CD14-positive monocyte (primary cell): ENCODE results near the gene NVL. TPM values are rescaled to one million over a fixed set of nuclear protein-coding genes. Genes with fewer than 3 reads are reported as not detected.

Source experiments
- DNase-seq, 3 donors: peaks; one replicate each; pipeline ENCODE4 v3.0.0-alpha.2; 2011 to 2022
- H2AFZ ChIP-seq: 2 replicates; pipeline ENCODE4 v1.6.0; 2012; ENCODE audit warnings: mild to moderate bottlenecking, low read depth, low read length, inconsistent platforms; ENCODE audit not compliant: insufficient read depth, poor library complexity, severe bottlenecking
- H3K27ac ChIP-seq, 2 donors: 1 replicate in 1 of 2; 2 replicates in 1 of 2; pipeline ENCODE4 v1.5.1; 2012 to 2013; ENCODE audit warnings: low read length in 2 of 2, control low read depth in 1 of 2, inconsistent platforms in 1 of 2, low read depth in 1 of 2, mild to moderate bottlenecking in 1 of 2
- H3K27me3 ChIP-seq, 2 donors: one replicate each; pipeline versions ENCODE4 v1.6.0 to v1.6.1; 2011 to 2013; ENCODE audit warnings: low read length in 2 of 2; ENCODE audit not compliant: control insufficient read depth in 2 of 2, insufficient read depth in 2 of 2
- H3K36me3 ChIP-seq, 2 donors: replicated peaks in 1 of 2; 1 replicate in 1 of 2; 2 replicates in 1 of 2; pipeline versions ENCODE4 v1.5.1 to v1.6.1; 2012 to 2013; ENCODE audit warnings: low read length in 2 of 2, control low read depth in 1 of 2, inconsistent platforms in 1 of 2, mild to moderate bottlenecking in 1 of 2; ENCODE audit not compliant: insufficient read depth in 2 of 2, control insufficient read depth in 1 of 2
- H3K4me1 ChIP-seq, 2 donors: 1 replicate in 1 of 2; 2 replicates in 1 of 2; pipeline versions ENCODE4 v1.5.1 to v1.6.1; 2012 to 2013; ENCODE audit warnings: low read length in 2 of 2, control low read depth in 1 of 2, inconsistent platforms in 1 of 2, mild to moderate bottlenecking in 1 of 2, moderate library complexity in 1 of 2; ENCODE audit not compliant: insufficient read depth in 2 of 2, control insufficient read depth in 1 of 2
- H3K4me2 ChIP-seq: replicated peaks from 2 replicates; pipeline ENCODE3; 2012; ENCODE audit warnings: low read length, moderate library complexity, mild to moderate bottlenecking; ENCODE audit not compliant: poor library complexity, severe bottlenecking; ENCODE audit errors: extremely low read depth
- H3K4me3 ChIP-seq, 3 experiments: fragments of 200-600 bp in 1 of 3; sonication (generic) in 1 of 3; replicated peaks in 1 of 3; 1 replicate in 2 of 3; 2 replicates in 1 of 3; pipeline ENCODE4 v1.5.1; 2011 to 2013; ENCODE audit warnings: low read length in 3 of 3, mild to moderate bottlenecking in 3 of 3, control low read depth in 2 of 3, low read depth in 2 of 3, inconsistent platforms in 1 of 3, moderate library complexity in 1 of 3
- H3K79me2 ChIP-seq: 2 replicates; pipeline ENCODE4 v1.6.0; 2012; ENCODE audit warnings: mild to moderate bottlenecking, control low read depth, inconsistent platforms, low read length, moderate library complexity; ENCODE audit not compliant: insufficient read depth
- H3K9ac ChIP-seq: 2 replicates; pipeline ENCODE4 v1.6.0; 2017; ENCODE audit warnings: low read length, mild to moderate bottlenecking; ENCODE audit not compliant: insufficient read depth, poor library complexity, severe bottlenecking
- H3K9me3 ChIP-seq, 2 donors: replicated peaks in 1 of 2; 1 replicate in 1 of 2; 2 replicates in 1 of 2; pipeline versions ENCODE4 v1.5.1 to v1.6.1; 2012 to 2013; ENCODE audit warnings: low read length in 2 of 2, control low read depth in 1 of 2; ENCODE audit not compliant: control insufficient read depth in 1 of 2, insufficient read depth in 1 of 2
- H4K20me1 ChIP-seq: 2 replicates; pipeline ENCODE4 v1.6.0; 2012; ENCODE audit warnings: mild to moderate bottlenecking, low read length, control low read depth, moderate library complexity; ENCODE audit not compliant: insufficient read depth
- H3K27ac Mint-ChIP-seq, 7 donors: one replicate each; pipeline ENCODE4 v1.8.0; 2020; ENCODE audit warnings: mild to moderate bottlenecking in 7 of 7, mixed read lengths in 7 of 7, moderate library complexity in 6 of 7, inconsistent platforms in 2 of 7
- H3K27me3 Mint-ChIP-seq, 3 donors: one replicate each; pipeline ENCODE4 v1.8.0; 2021 to 2022; ENCODE audit warnings: low read depth in 3 of 3, mild to moderate bottlenecking in 3 of 3, mixed read lengths in 3 of 3, moderate library complexity in 3 of 3, inconsistent platforms in 1 of 3
- H3K36me3 Mint-ChIP-seq, 2 donors: one replicate each; pipeline ENCODE4 v1.8.0; 2020; ENCODE audit warnings: mixed read lengths in 2 of 2, inconsistent platforms in 1 of 2, mild to moderate bottlenecking in 1 of 2
- H3K4me1 Mint-ChIP-seq: one replicate; pipeline ENCODE4 v1.8.0; 2020; ENCODE audit warnings: mild to moderate bottlenecking, mixed read lengths
- H3K4me3 Mint-ChIP-seq, 2 donors: one replicate each; pipeline ENCODE4 v1.8.0; 2020; ENCODE audit warnings: mild to moderate bottlenecking in 2 of 2, mixed read lengths in 2 of 2, moderate library complexity in 1 of 2
- H3K9me3 Mint-ChIP-seq, 7 donors: one replicate each; pipeline ENCODE4 v1.8.0; 2020 to 2022; ENCODE audit warnings: mixed read lengths in 7 of 7, mild to moderate bottlenecking in 6 of 7, moderate library complexity in 6 of 7, inconsistent platforms in 2 of 7
- CTCF ChIP-seq: fragments of 200-600 bp; IDR thresholded peaks from one replicate; pipeline ENCODE4 v1.8.0; 2022; ENCODE audit warnings: antibody characterized with exemption, mild to moderate bottlenecking
- WGBS: methylation state at CpG from one replicate; pipeline ENCODE4 v1.1.5; 2013; ENCODE audit warnings: missing lambda C conversion rate; ENCODE audit not compliant: insufficient coverage; 5-methylcytosine and 5-hydroxymethylcytosine counted together
- intact Hi-C, 2 donors: fragments of 100-400 bp; cut with micrococcal nuclease; formaldehyde crosslinking; loops; one replicate each; pipeline versions ENCODE4 v1.15.0 to v1.15.1; 2023
- polyA plus RNA-seq, 3 donors: library from polyadenylated mRNA; depleted of rRNA in 1 of 3; unstranded in 2 of 3; stranded (reverse) in 1 of 3; fragments of 300-500 nt in 2 of 3; fragments of >200 nt in 1 of 3; fragmentation: Illumina TruSeq in 2 of 3; gene quantifications; 1 replicate in 2 of 3; 2 replicates in 1 of 3; pipeline ENCODE4 v1.2.3, GENCODE V29; 2012 to 2021

NVL gene
- polyA plus RNA-seq, 3 donors = 8.4 to 12.6 (median 9.6) TPM

- WGBS = 0% methylated on average over 1 of the region's 1 CpG
- TF ChIP-seq CTCF = no peak
- intact Hi-C loops = no loop called here
Measured at GRCh38 chr1:224245188-224245587, 84.8 kb downstream of the NVL start.

GRCh38 chr1:224238756-224239155, 91.2 kb downstream of the NVL start:
- Mint-ChIP-seq H3K9me3 (no peaks in the 10 kb centered on the region), H3K4me1 (no peaks in the 10 kb centered on the region), H3K27ac (peak overlapping the region in 2 of 7 donors; percentile 26 to 27), H3K36me3 (peaks cover 38 to 51% of the 10 kb centered on the region in 2 donors), H3K27me3 (no peaks in the 10 kb centered on the region), H3K4me3 (no peak overlapping the region)
- WGBS = 100% methylated on average over 1 of the region's 3 CpGs
- no peak for TF ChIP-seq CTCF
- Histone ChIP-seq H3K4me2 (no peak overlapping the region), H3K4me1 (no peaks in the 10 kb centered on the region), H3K9ac (no peak overlapping the region), H3K79me2 (no peaks in the 10 kb centered on the region), H3K27ac (no peak overlapping the region), H3K4me3 (no peak overlapping the region), H3K27me3 (no peaks in the 10 kb centered on the region), H3K36me3 (peaks cover 7 to 47% of the 10 kb centered on the region in 2 donors), H2AFZ (no peak overlapping the region), H4K20me1 (no peaks in the 10 kb centered on the region), H3K9me3 (no peaks in the 10 kb centered on the region)
- intact Hi-C loops = no loop called here
- DNase-seq = no peak

More at GRCh38 chr1:224245188-224245587, 84.8 kb downstream of the NVL start:
- Mint-ChIP-seq H3K4me3 (peak overlapping the region in 1 of 2 donors; percentile 7), H3K9me3 (no peaks in the 10 kb centered on the region), H3K36me3 (peaks cover 26 to 47% of the 10 kb centered on the region in 2 donors), H3K4me1 (peaks cover 16% of the 10 kb centered on the region), H3K27ac (peak overlapping the region; percentile 84 to 96 (median 93)), H3K27me3 (no peaks in the 10 kb centered on the region)
- Histone ChIP-seq H4K20me1 (no peaks in the 10 kb centered on the region), H3K27me3 (no peaks in the 10 kb centered on the region), H3K9me3 (no peaks in the 10 kb centered on the region), H3K4me2 (peak overlapping the region; percentile 49), H3K79me2 (no peaks in the 10 kb centered on the region), H3K4me1 (peaks cover 17 to 22% of the 10 kb centered on the region in 2 donors), H3K27ac (peak overlapping the region; percentile 80 to 84), H3K36me3 (peaks cover 17% of the 10 kb centered on the region in 2 donors), H3K4me3 (peak overlapping the region in 1 of 3 experiments; percentile 38), H2AFZ (peak overlapping the region; percentile 55), H3K9ac (peak overlapping the region; percentile 12)
- peak; percentile 60 to 64 (median 62) for DNase-seq
